ENCODE measurements around the gene GNLY.

Gene GNLY

GRCh38 chr2:85734015-85734414 lies 39.9 kb downstream of the GNLY start:
- no peak overlapping the region for H3K4me3 ChIP-seq (ENCODE audit: low read length)
- peaks cover 38% of the 10 kb centered on the region for H3K27me3 ChIP-seq (ENCODE audit: low read depth, low read length)
- H3K4me2 ChIP-seq (ENCODE audit: low read length): no peak overlapping the region
- H3K4me1 ChIP-seq (ENCODE audit: low read length): peaks cover 9% of the 10 kb centered on the region
- no peak for TF ChIP-seq EZH2phosphoT487 (IDR thresholded peaks at IDR 0.05; ENCODE audit: low read depth)
- no peak for TF ChIP-seq CTCF (IDR thresholded peaks at IDR 0.05; ENCODE audit: low read depth, low read length)
- H3K9ac ChIP-seq (ENCODE audit: low read length): no peak overlapping the region
- H2AFZ ChIP-seq (ENCODE audit: low read depth, low read length): no peak overlapping the region
- H3K9me3 ChIP-seq (ENCODE audit: insufficient read depth, low read length): no peaks in the 10 kb centered on the region
- H4K20me1 ChIP-seq (ENCODE audit: insufficient read depth, low read length): no peaks in the 10 kb centered on the region
- no peak overlapping the region for H3K27ac ChIP-seq (ENCODE audit: low read length)
- H3K36me3 ChIP-seq (replicated peaks; ENCODE audit: low read depth, low read length): no peaks in the 10 kb centered on the region
- no peaks in the 10 kb centered on the region for H3K79me2 ChIP-seq (ENCODE audit: low read length)

GRCh38 chr2:85734942-85735608 lies 40.9 kb downstream of the GNLY start:
- peaks cover 4% of the 10 kb centered on the region; the same call in 1 of the 2 replicates for H3K4me1 ChIP-seq (ENCODE audit: low read length)

GRCh38 chr2:85735691-85736090 lies 41.5 kb downstream of the GNLY start:
- peaks cover 4% of the 10 kb centered on the region; the same call in 1 of the 2 replicates for H3K4me1 ChIP-seq (ENCODE audit: low read length)
- no peaks in the 10 kb centered on the region for H4K20me1 ChIP-seq (ENCODE audit: insufficient read depth, low read length)
- no peaks in the 10 kb centered on the region for H3K36me3 ChIP-seq (replicated peaks; ENCODE audit: low read depth, low read length)
- H3K9me3 ChIP-seq (ENCODE audit: insufficient read depth, low read length): no peaks in the 10 kb centered on the region
- H3K9ac ChIP-seq (ENCODE audit: low read length): no peak overlapping the region
- H3K79me2 ChIP-seq (ENCODE audit: low read length): no peaks in the 10 kb centered on the region
- H2AFZ ChIP-seq (ENCODE audit: low read depth, low read length): no peak overlapping the region
- peaks cover 46% of the 10 kb centered on the region for H3K27me3 ChIP-seq (ENCODE audit: low read depth, low read length)
- no peak overlapping the region for H3K4me3 ChIP-seq (ENCODE audit: low read length)
- H3K27ac ChIP-seq (ENCODE audit: low read length): no peak overlapping the region
- TF ChIP-seq EZH2phosphoT487 (IDR thresholded peaks at IDR 0.05; ENCODE audit: low read depth): no peak
- no peak overlapping the region for H3K4me2 ChIP-seq (ENCODE audit: low read length)

More at GRCh38 chr2:85734942-85735608, 40.9 kb downstream of the GNLY start:
- no peak overlapping the region for H3K4me3 ChIP-seq (ENCODE audit: low read length)
- no peak overlapping the region for H3K9ac ChIP-seq (ENCODE audit: low read length)
- H2AFZ ChIP-seq (ENCODE audit: low read depth, low read length): no peak overlapping the region
- no peak for TF ChIP-seq EZH2phosphoT487 (IDR thresholded peaks at IDR 0.05; ENCODE audit: low read depth)
- no peak for TF ChIP-seq CTCF (IDR thresholded peaks at IDR 0.05; ENCODE audit: low read depth, low read length)
- no peak overlapping the region for H3K4me2 ChIP-seq (ENCODE audit: low read length)
- no peaks in the 10 kb centered on the region for H3K79me2 ChIP-seq (ENCODE audit: low read length)
- H3K9me3 ChIP-seq (ENCODE audit: insufficient read depth, low read length): no peaks in the 10 kb centered on the region
- H4K20me1 ChIP-seq (ENCODE audit: insufficient read depth, low read length): no peaks in the 10 kb centered on the region
- H3K27me3 ChIP-seq (ENCODE audit: low read depth, low read length): peaks cover 41% of the 10 kb centered on the region
- H3K36me3 ChIP-seq (replicated peaks; ENCODE audit: low read depth, low read length): no peaks in the 10 kb centered on the region
- H3K27ac ChIP-seq (ENCODE audit: low read length): no peak overlapping the region

GRCh38 chr2:85736456-85737355 lies 42.5 kb downstream of the GNLY start:
- Histone ChIP-seq H4K20me1 (ENCODE audit: insufficient read depth, low read length) (no peaks in the 10 kb centered on the region), H3K27ac (ENCODE audit: low read length) (no peak overlapping the region), H3K4me1 (ENCODE audit: low read length) (peaks cover 2% of the 10 kb centered on the region; the same call in 1 of the 2 replicates), H2AFZ (ENCODE audit: low read depth, low read length) (no peak overlapping the region), H3K4me2 (ENCODE audit: low read length) (no peak overlapping the region), H3K4me3 (ENCODE audit: low read length) (no peak overlapping the region), H3K79me2 (ENCODE audit: low read length) (no peaks in the 10 kb centered on the region), H3K9me3 (ENCODE audit: insufficient read depth, low read length) (no peaks in the 10 kb centered on the region), H3K27me3 (ENCODE audit: low read depth, low read length) (peaks cover 46% of the 10 kb centered on the region), H3K9ac (ENCODE audit: low read length) (no peak overlapping the region), H3K36me3 (replicated peaks; ENCODE audit: low read depth, low read length) (no peaks in the 10 kb centered on the region)
- no peak for TF ChIP-seq CTCF (IDR thresholded peaks at IDR 0.05; ENCODE audit: low read depth, low read length)
- no peak for TF ChIP-seq EZH2phosphoT487 (IDR thresholded peaks at IDR 0.05; ENCODE audit: low read depth)

Measured in OCI-LY3 (cell line).